GM10248 (cell line): ENCODE data around the gene PCDH10.

ENCODE experiments used
- CTCF ChIA-PET: fragments of 300-600 bp; sonication (Branson Sonifier 250); formaldehyde crosslinking; extraction: SDS; loops from one replicate; lab custom pipeline; 2021; ENCODE audit warnings: antibody characterized with exemption; lab: Yijun Ruan, JAX
- POLR2A ChIA-PET: fragments of 350-650 bp; sonication (Branson Sonifier 250); formaldehyde crosslinking; extraction: SDS; loops from one replicate; lab custom pipeline; 2020; ENCODE audit warnings: antibody characterized with exemption; lab: Yijun Ruan, JAX
- DNase-seq: peaks from one replicate; pipeline ENCODE4 v3.0.0; 2012; ENCODE audit errors: extremely low spot score
- CTCF ChIP-seq: IDR thresholded peaks from 2 replicates; pipeline ENCODE4 v1.5.1; 2012; ENCODE audit warnings: mild to moderate bottlenecking, low read depth; ENCODE audit errors: extremely low read depth, missing control alignments, control extremely low read depth

The PCDH10 gene

GRCh38 chr4:133127500-133127899 lies 21.6 kb upstream of the PCDH10 start:
- TF ChIP-seq CTCF: no peak
- DNase-seq: no peak
- POLR2A ChIA-PET: no interaction called here
- CTCF ChIA-PET: no interaction called here

GRCh38 chr4:133129237-133129636 lies 19.9 kb upstream of the PCDH10 start:
- CTCF ChIA-PET: no interaction called here
- POLR2A ChIA-PET: no interaction called here
- no peak for TF ChIP-seq CTCF
- no peak for DNase-seq

GRCh38 chr4:133130171-133130570 lies 18.9 kb upstream of the PCDH10 start:
- ChIA-PET POLR2A (no interaction called here), CTCF (interaction anchor here (1.6 kb wide), 2 partner anchors 15 to 17 kb away, joined by 5 to 6 read pairs; no protein-coding TSS in a partner anchor)
- DNase-seq: no peak
- no peak for TF ChIP-seq CTCF

GRCh38 chr4:133131829-133132460 lies 17.1 kb upstream of the PCDH10 start:
- TF ChIP-seq CTCF: no peak
- no peak for DNase-seq
- ChIA-PET POLR2A (no interaction called here), CTCF (interaction anchor here (1.6 kb wide), 1 partner anchor 15 kb away, joined by 4 read pairs; no protein-coding TSS in a partner anchor)

GRCh38 chr4:133136833-133137232 lies 12.3 kb upstream of the PCDH10 start:
- TF ChIP-seq CTCF: no peak
- no peak for DNase-seq
- ChIA-PET POLR2A (no interaction called here), CTCF (interaction anchor here (0.8 to 1.1 kb wide), 4 partner anchors 10 to 17 kb away, joined by 3 to 5 read pairs (median 4); no protein-coding TSS in a partner anchor)

- ChIA-PET CTCF (interaction anchor here (0.8 to 1.1 kb wide), 3 partner anchors 9 to 16 kb away, joined by 3 to 5 read pairs (median 4); no protein-coding TSS in a partner anchor), POLR2A (no interaction called here)
- no peak for DNase-seq
- TF ChIP-seq CTCF: no peak
Observed at GRCh38 chr4:133137571-133137970, 11.5 kb upstream of the PCDH10 start.
